SU-DHL-6 (cell line): ENCODE results near the gene ERC1.

Experiments used
- CTCF ChIP-seq: fragments of 200-600 bp; sonication (generic); IDR thresholded peaks from one replicate; pipeline ENCODE4 v1.5.1; 2017; ENCODE audit warnings: antibody characterized with exemption, mild to moderate bottlenecking, low read length, moderate library complexity; ENCODE audit not compliant: insufficient read depth, poor library complexity, severe bottlenecking
- EZH2phosphoT487 ChIP-seq: fragments of 200-600 bp; sonication (generic), shearing (Covaris generic); conservative IDR thresholded peaks from 2 replicates; pipeline ENCODE4 v1.6.1; 2018; ENCODE audit warnings: mild to moderate bottlenecking, antibody characterized with exemption, low read length, moderate library complexity, mixed read lengths

DNA sequence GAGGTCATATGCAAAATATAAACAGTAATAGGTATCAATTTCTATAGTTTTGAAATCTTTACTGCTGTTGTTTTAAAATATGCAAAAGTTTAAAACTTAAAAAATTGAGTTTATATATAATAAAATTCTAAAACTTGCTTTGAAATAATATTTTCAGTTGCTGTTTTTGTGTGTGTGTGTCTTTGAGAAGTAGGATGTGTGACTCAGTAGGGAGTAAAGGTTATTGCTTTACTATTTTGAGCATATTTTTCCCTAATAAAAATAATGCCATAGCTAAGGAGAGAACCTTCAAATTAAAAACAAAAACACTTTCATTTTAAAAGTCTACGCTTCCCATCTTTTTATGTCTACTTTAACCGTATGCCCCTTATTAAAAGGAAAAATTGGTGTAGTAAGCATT is 365.3 kb downstream of the ERC1 start:
- TF ChIP-seq CTCF (no peak), EZH2phosphoT487 (no peak)
